Fibroblast of lung (primary cell): ENCODE results near the gene TFF2. TPM values are rescaled to one million over a fixed set of nuclear protein-coding genes. Genes with fewer than 3 reads are reported as not detected.

Experiments
- DNase-seq, 2 donors: peaks; one replicate each; pipeline versions ENCODE4 v3.0.0 to v3.0.0-alpha.2; 2010; ENCODE audit warnings: low read depth in 2 of 2
- H2AFZ ChIP-seq: 2 replicates; pipeline ENCODE4 v1.5.1; 2012; ENCODE audit warnings: low read length, control low read depth, inconsistent platforms
- H3K27ac ChIP-seq: 2 replicates; pipeline ENCODE4 v1.5.1; 2011; ENCODE audit warnings: low read length, control low read depth; ENCODE audit not compliant: insufficient read depth
- H3K27me3 ChIP-seq: 2 replicates; pipeline ENCODE4 v1.5.1; 2011; ENCODE audit warnings: mild to moderate bottlenecking, low read length; ENCODE audit not compliant: control insufficient read depth, insufficient read depth
- H3K36me3 ChIP-seq: 2 replicates; pipeline ENCODE4 v1.5.1; 2011; ENCODE audit warnings: low read length; ENCODE audit not compliant: control insufficient read depth, insufficient read depth
- H3K4me1 ChIP-seq: 2 replicates; pipeline ENCODE4 v1.5.1; 2011; ENCODE audit warnings: low read length; ENCODE audit not compliant: control insufficient read depth, insufficient read depth; ENCODE audit errors: extremely low read depth
- H3K4me2 ChIP-seq: 2 replicates; pipeline ENCODE4 v1.5.1; 2011; ENCODE audit warnings: low read length, control low read depth; ENCODE audit not compliant: insufficient read depth; ENCODE audit errors: extremely low read depth
- H3K4me3 ChIP-seq, 4 experiments: fragments of 200-600 bp in 1 of 4; sonication (generic) in 1 of 4; replicated peaks in 1 of 4; 2 replicates each; pipeline ENCODE4 v1.5.1; 2011 to 2016; ENCODE audit warnings: low read length in 4 of 4, low read depth in 3 of 4, mild to moderate bottlenecking in 3 of 4, control low read depth in 2 of 4, inconsistent platforms in 1 of 4, mixed read lengths in 1 of 4; ENCODE audit not compliant: insufficient read depth in 1 of 4; ENCODE audit errors: control extremely low read depth in 1 of 4
- H3K79me2 ChIP-seq: 2 replicates; pipeline ENCODE4 v1.5.1; 2012; ENCODE audit warnings: mild to moderate bottlenecking, low read length, inconsistent platforms; ENCODE audit not compliant: control insufficient read depth, insufficient read depth
- H3K9ac ChIP-seq: 2 replicates; pipeline ENCODE4 v1.5.1; 2011; ENCODE audit warnings: mild to moderate bottlenecking, low read length, control low read depth; ENCODE audit not compliant: insufficient read depth
- H3K9me3 ChIP-seq: 2 replicates; pipeline ENCODE4 v1.5.1; 2012; ENCODE audit warnings: low read depth, low read length; ENCODE audit not compliant: control insufficient read depth, insufficient read depth
- H4K20me1 ChIP-seq: 2 replicates; pipeline ENCODE4 v1.5.1; 2011; ENCODE audit warnings: low read length; ENCODE audit not compliant: control insufficient read depth, insufficient read depth; ENCODE audit errors: extremely low read depth
- CTCF ChIP-seq, 2 donors: IDR thresholded peaks in 1 of 2; conservative IDR thresholded peaks in 1 of 2; 1 replicate in 1 of 2; 2 replicates in 1 of 2; pipeline ENCODE4 v1.5.1; 2011 to 2012; ENCODE audit warnings: low read length in 2 of 2, control low read depth in 1 of 2, inconsistent platforms in 1 of 2, low read depth in 1 of 2, mild to moderate bottlenecking in 1 of 2
- EZH2 ChIP-seq: IDR thresholded peaks from 2 replicates; pipeline ENCODE4 v1.5.1; 2012; ENCODE audit warnings: low read length, control low read depth, mild to moderate bottlenecking; ENCODE audit errors: missing control alignments
- polyA plus RNA-seq, 2 donors: library from polyadenylated mRNA; depleted of rRNA in 1 of 2; stranded (reverse) in 1 of 2; unstranded in 1 of 2; fragments of >200 nt; gene quantifications; 2 replicates each; pipeline ENCODE4 v1.2.1, GENCODE V29; 2011 to 2012; ENCODE audit warnings: missing spikeins in 1 of 2
- total RNA-seq: library from RNA; depleted of rRNA; stranded (reverse); fragments of >200 nt; gene quantifications from 2 replicates; pipeline ENCODE4 v1.2.1, GENCODE V29; 2014

TFF2 gene
- total and polyA plus RNA-seq, 2 donors (not counting 1 experiment from before 2014, with no cell fraction given): not detected

GRCh38 chr21:42341776-42342542, 8.8 kb downstream of the TFF2 start:
- Histone ChIP-seq H4K20me1 (no peaks in the 10 kb centered on the region), H3K9me3 (no peaks in the 10 kb centered on the region), H3K4me2 (no peak overlapping the region), H3K9ac (no peak overlapping the region), H3K36me3 (no peaks in the 10 kb centered on the region), H2AFZ (no peak overlapping the region), H3K27ac (no peak overlapping the region), H3K4me3 (no peak overlapping the region), H3K79me2 (no peaks in the 10 kb centered on the region), H3K27me3 (peaks cover 2% of the 10 kb centered on the region), H3K4me1 (no peaks in the 10 kb centered on the region)
- no peak for DNase-seq
- TF ChIP-seq EZH2: no peak
- no peak for TF ChIP-seq CTCF (conservative IDR thresholded peaks at IDR 0.05 in 1 of 2, IDR thresholded peaks at IDR 0.05 in 1 of 2; ENCODE audit: low read depth in 1 of 2, low read length in 2 of 2)

- TF ChIP-seq CTCF (conservative IDR thresholded peaks at IDR 0.05 in 1 of 2, IDR thresholded peaks at IDR 0.05 in 1 of 2; ENCODE audit: low read depth in 1 of 2, low read length in 2 of 2): no peak
- no peak for TF ChIP-seq EZH2
- no peak for DNase-seq
- Histone ChIP-seq H3K9me3 (no peaks in the 10 kb centered on the region), H3K4me2 (no peak overlapping the region), H3K4me3 (no peak overlapping the region), H3K27ac (no peak overlapping the region), H3K27me3 (peaks cover 2% of the 10 kb centered on the region), H4K20me1 (no peaks in the 10 kb centered on the region), H3K36me3 (no peaks in the 10 kb centered on the region), H2AFZ (no peak overlapping the region), H3K4me1 (no peaks in the 10 kb centered on the region), H3K79me2 (no peaks in the 10 kb centered on the region), H3K9ac (no peak overlapping the region)
Observed at GRCh38 chr21:42340187-42341050, 10.4 kb downstream of the TFF2 start.
